Right atrium auricular region (tissue), 2 donors: Measurements from ENCODE around the gene ZNF10. TPM values are rescaled to one million over a fixed set of nuclear protein-coding genes. Genes with fewer than 3 reads are reported as not detected.

Source experiments
- DNase-seq: peaks from one replicate; pipeline ENCODE4 v3.0.0-alpha.2; 2019; ENCODE audit warnings: low spot score
- H3K27ac ChIP-seq, 2 donors: fragments of 200-600 bp; sonication (generic); 1 replicate in 1 of 2; 2 replicates in 1 of 2; pipeline ENCODE4 v1.5.1; 2016 to 2019
- H3K27me3 ChIP-seq, 2 donors: fragments of 200-600 bp; sonication (generic); one replicate each; pipeline versions ENCODE4 v1.5.1 to v1.6.0; 2017 to 2019
- H3K36me3 ChIP-seq: fragments of 200-600 bp; sonication (generic); one replicate; pipeline ENCODE4 v1.5.1; 2016
- H3K4me1 ChIP-seq, 2 donors: fragments of 200-600 bp; sonication (generic); one replicate each; pipeline versions ENCODE4 v1.5.1 to v1.6.0; 2017 to 2019
- H3K4me3 ChIP-seq, 2 donors: fragments of 200-600 bp; sonication (generic); 1 replicate in 1 of 2; 2 replicates in 1 of 2; pipeline ENCODE4 v1.5.1; 2017 to 2019; ENCODE audit warnings: mild to moderate bottlenecking in 1 of 2, moderate library complexity in 1 of 2
- H3K9me3 ChIP-seq, 2 donors: fragments of 200-600 bp; sonication (generic); one replicate each; pipeline ENCODE4 v1.5.1; 2019
- CTCF ChIP-seq, 2 donors: fragments of 200-600 bp; sonication (generic); IDR thresholded peaks; one replicate each; pipeline ENCODE4 v1.5.1; 2019; ENCODE audit warnings: antibody characterized with exemption in 2 of 2
- total RNA-seq, 2 donors: library from RNA; depleted of rRNA; stranded (reverse); fragments of >200 nt; gene quantifications; one replicate each; pipeline ENCODE4 v1.1.0, GENCODE V29; 2016

ZNF10 gene
- total RNA-seq, 2 donors from 2014 or later = 6.8 to 9.8 TPM

GRCh38 chr12:133130808-133131128 is 341 bp downstream of the ZNF10 start:
- Histone ChIP-seq H3K9me3 (peaks cover 0 to 73% of the 10 kb centered on the region in 2 donors), H3K4me1 (peaks cover 0 to 18% of the 10 kb centered on the region in 2 donors), H3K27me3 (no peaks in the 10 kb centered on the region), H3K4me3 (peak overlapping the region; percentile 78 to 93), H3K36me3 (peaks cover 24% of the 10 kb centered on the region), H3K27ac (peak overlapping the region; percentile 96 to 98)
- TF ChIP-seq CTCF (IDR thresholded peaks at IDR 0.05) = no peak
- DNase-seq = peak; percentile 63

GRCh38 chr12:133135747-133136146 is 5.3 kb downstream of the ZNF10 start:
- Histone ChIP-seq H3K9me3 (peaks cover 13 to 88% of the 10 kb centered on the region in 2 donors), H3K4me1 (peaks cover 0 to 11% of the 10 kb centered on the region in 2 donors), H3K36me3 (peaks cover 58% of the 10 kb centered on the region), H3K27me3 (no peaks in the 10 kb centered on the region), H3K27ac (no peak overlapping the region), H3K4me3 (no peak overlapping the region)
- DNase-seq = no peak
- no peak for TF ChIP-seq CTCF (IDR thresholded peaks at IDR 0.05)

GRCh38 chr12:133145981-133146380 is 15.6 kb downstream of the ZNF10 start:
- no peak overlapping the region for H3K27ac ChIP-seq
- peaks cover 19 to 99% of the 10 kb centered on the region in 2 donors for H3K9me3 ChIP-seq
- TF ChIP-seq CTCF (IDR thresholded peaks at IDR 0.05) = no peak
- H3K36me3 ChIP-seq = peaks cover 78% of the 10 kb centered on the region
- H3K27me3 ChIP-seq = no peaks in the 10 kb centered on the region
- H3K4me3 ChIP-seq = no peak overlapping the region
- DNase-seq = no peak
- H3K4me1 ChIP-seq = no peaks in the 10 kb centered on the region

DNA sequence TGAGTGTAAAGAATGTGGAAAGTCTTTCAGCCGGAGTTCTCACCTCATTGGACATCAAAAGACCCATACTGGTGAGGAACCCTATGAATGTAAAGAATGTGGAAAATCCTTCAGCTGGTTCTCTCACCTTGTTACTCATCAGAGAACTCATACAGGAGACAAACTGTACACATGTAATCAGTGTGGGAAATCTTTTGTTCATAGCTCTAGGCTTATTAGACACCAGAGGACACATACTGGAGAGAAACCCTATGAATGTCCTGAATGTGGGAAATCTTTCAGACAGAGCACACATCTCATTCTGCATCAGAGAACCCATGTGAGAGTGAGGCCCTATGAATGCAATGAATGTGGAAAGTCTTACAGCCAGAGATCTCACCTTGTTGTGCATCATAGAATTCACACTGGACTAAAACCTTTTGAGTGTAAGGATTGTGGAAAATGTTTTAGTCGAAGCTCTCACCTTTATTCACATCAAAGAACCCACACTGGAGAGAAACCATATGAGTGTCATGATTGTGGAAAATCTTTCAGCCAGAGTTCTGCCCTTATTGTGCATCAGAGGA is 25.8 kb downstream of the ZNF10 start:
- no peak overlapping the region for H3K4me3 ChIP-seq
- H3K4me1 ChIP-seq = no peaks in the 10 kb centered on the region
- no peak for DNase-seq
- TF ChIP-seq CTCF (IDR thresholded peaks at IDR 0.05) = no peak
- H3K27me3 ChIP-seq = no peaks in the 10 kb centered on the region
- H3K27ac ChIP-seq = no peak overlapping the region
- peaks cover 54 to 100% of the 10 kb centered on the region in 2 donors for H3K9me3 ChIP-seq
- peaks cover 67% of the 10 kb centered on the region for H3K36me3 ChIP-seq

DNA sequence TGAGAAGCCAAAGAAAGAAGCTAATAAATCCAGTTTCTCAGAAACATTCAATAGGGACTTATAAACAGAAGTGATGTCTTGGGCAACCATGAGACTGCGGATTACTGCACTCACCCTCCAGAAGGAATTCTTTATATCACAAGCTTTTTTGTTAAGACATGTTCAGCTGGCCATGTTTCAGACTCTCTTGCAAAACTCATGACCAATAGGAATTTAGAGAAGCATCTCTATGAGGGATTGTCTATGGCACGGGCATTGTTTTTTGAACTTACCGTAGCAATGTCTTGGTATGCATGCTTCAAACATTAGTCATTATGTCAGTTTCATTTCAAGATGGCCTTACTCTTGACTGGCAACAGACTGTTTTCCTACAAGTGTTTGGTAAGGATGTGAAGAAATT is 35.3 kb downstream of the ZNF10 start:
- TF ChIP-seq CTCF (IDR thresholded peaks at IDR 0.05) = no peak
- H3K27ac ChIP-seq = no peak overlapping the region
- H3K27me3 ChIP-seq = no peaks in the 10 kb centered on the region
- no peak for DNase-seq
- H3K9me3 ChIP-seq = peaks cover 5 to 67% of the 10 kb centered on the region in 2 donors
- no peaks in the 10 kb centered on the region for H3K36me3 ChIP-seq
- no peaks in the 10 kb centered on the region for H3K4me1 ChIP-seq
- no peak overlapping the region for H3K4me3 ChIP-seq

DNA sequence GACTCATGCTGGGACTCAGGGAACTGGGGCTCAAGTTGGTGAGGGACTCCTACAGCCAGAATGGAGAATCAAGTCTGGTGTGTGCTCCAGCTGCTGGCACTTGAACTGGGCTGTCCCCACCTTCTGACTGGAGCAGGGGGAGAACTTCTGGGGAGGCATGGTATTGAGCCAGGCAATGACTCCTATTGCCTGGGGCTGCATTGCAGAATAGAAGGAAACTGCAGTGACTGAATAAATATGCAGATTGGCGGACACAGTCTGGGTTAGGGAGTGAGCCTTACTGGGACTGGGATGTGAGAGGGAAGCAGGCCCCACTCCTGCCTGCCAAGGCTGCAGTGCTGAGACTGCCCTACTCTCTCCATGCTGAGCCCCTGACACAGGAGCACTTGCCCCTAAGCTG is 42.1 kb downstream of the ZNF10 start:
- TF ChIP-seq CTCF (IDR thresholded peaks at IDR 0.05) = no peak
- Histone ChIP-seq H3K27ac (no peak overlapping the region), H3K4me1 (no peaks in the 10 kb centered on the region), H3K36me3 (no peaks in the 10 kb centered on the region), H3K27me3 (no peaks in the 10 kb centered on the region), H3K9me3 (peaks cover 0 to 43% of the 10 kb centered on the region in 2 donors), H3K4me3 (no peak overlapping the region)
- DNase-seq = no peak
